ENCODE data around the gene BEND5.

- TF ChIP-seq CTCF (IDR thresholded peaks at IDR 0.05) (no peak), POLR2A (IDR thresholded peaks at IDR 0.05) (no peak)
These were observed 31.8 kb upstream of the BEND5 start for GRCh38 chr1:48808496-48808895.
